HuH-7 (cell line): Measurements from ENCODE around the gene SLC24A3.

Experiments used
- DNase-seq: peaks from one replicate; pipeline ENCODE4 v3.0.0; 2011; ENCODE audit warnings: low spot score

Gene SLC24A3

GRCh38 chr20:19598117-19598850 is 385.8 kb downstream of the SLC24A3 start:
- no peak for DNase-seq

GRCh38 chr20:19599200-19599599 is 386.8 kb downstream of the SLC24A3 start:
- DNase-seq: no peak

GRCh38 chr20:19600042-19600441 is 387.6 kb downstream of the SLC24A3 start:
- no peak for DNase-seq

- no peak for DNase-seq
Observed at GRCh38 chr20:19601126-19601810, 388.8 kb downstream of the SLC24A3 start.

- no peak for DNase-seq
Observed at GRCh38 chr20:19602675-19603375, 390.4 kb downstream of the SLC24A3 start.

GRCh38 chr20:19603376-19603750 is 390.9 kb downstream of the SLC24A3 start:
- no peak for DNase-seq

- no peak for DNase-seq
Observed at GRCh38 chr20:19605786-19606485, 393.5 kb downstream of the SLC24A3 start.

GRCh38 chr20:19609642-19610223 is 397.3 kb downstream of the SLC24A3 start:
- DNase-seq: no peak

GRCh38 chr20:19615629-19616028 is 403.2 kb downstream of the SLC24A3 start:
- no peak for DNase-seq

GRCh38 chr20:19616081-19616480 is 403.6 kb downstream of the SLC24A3 start:
- no peak for DNase-seq

GRCh38 chr20:19616620-19617019 is 404.2 kb downstream of the SLC24A3 start:
- DNase-seq: no peak

- DNase-seq: no peak
Observed at GRCh38 chr20:19617256-19617655, 404.8 kb downstream of the SLC24A3 start.

GRCh38 chr20:19618711-19619110 is 406.3 kb downstream of the SLC24A3 start:
- no peak for DNase-seq

- DNase-seq: no peak
Observed at GRCh38 chr20:19619904-19620430, 407.5 kb downstream of the SLC24A3 start.

GRCh38 chr20:19620446-19620845 is 408.0 kb downstream of the SLC24A3 start:
- DNase-seq: no peak

GRCh38 chr20:19621072-19621471 is 408.6 kb downstream of the SLC24A3 start:
- no peak for DNase-seq

- DNase-seq: no peak
Observed at GRCh38 chr20:19624221-19624965, 412.0 kb downstream of the SLC24A3 start.

- DNase-seq: no peak
Observed at GRCh38 chr20:19625426-19625825, 413.0 kb downstream of the SLC24A3 start.

GRCh38 chr20:19626896-19627295 is 414.5 kb downstream of the SLC24A3 start:
- no peak for DNase-seq

- peak; percentile 86 for DNase-seq
Observed at GRCh38 chr20:19628570-19629134, 416.2 kb downstream of the SLC24A3 start.

- no peak for DNase-seq
Observed at GRCh38 chr20:19631410-19631809, 419.0 kb downstream of the SLC24A3 start.
